HG03025 (cell line): Measurements from ENCODE around the gene ZFYVE1.
"Not testable (repeated sequence)": the region's sequence is repeated elsewhere in the genome, so short reads cannot be mapped to it uniquely, and the experiment has no call there.

Source experiments
- ATAC-seq: cut with Tn5 transposase; IDR thresholded peaks from one replicate; pipeline ENCODE4 v1.9.1; 2021; ENCODE audit warnings: mild to moderate bottlenecking, moderate library complexity; ENCODE audit not compliant: unreplicated experiment, low FRiP score

The ZFYVE1 gene

GRCh38 chr14:72962336-72962754, 64.6 kb downstream of the ZFYVE1 start:
- ATAC-seq: not testable (repeated sequence)

GRCh38 chr14:72961579-72962335, 65.1 kb downstream of the ZFYVE1 start:
- ATAC-seq: no peak

GRCh38 chr14:72961016-72961415, 65.9 kb downstream of the ZFYVE1 start:
- ATAC-seq: not testable (repeated sequence)

DNA sequence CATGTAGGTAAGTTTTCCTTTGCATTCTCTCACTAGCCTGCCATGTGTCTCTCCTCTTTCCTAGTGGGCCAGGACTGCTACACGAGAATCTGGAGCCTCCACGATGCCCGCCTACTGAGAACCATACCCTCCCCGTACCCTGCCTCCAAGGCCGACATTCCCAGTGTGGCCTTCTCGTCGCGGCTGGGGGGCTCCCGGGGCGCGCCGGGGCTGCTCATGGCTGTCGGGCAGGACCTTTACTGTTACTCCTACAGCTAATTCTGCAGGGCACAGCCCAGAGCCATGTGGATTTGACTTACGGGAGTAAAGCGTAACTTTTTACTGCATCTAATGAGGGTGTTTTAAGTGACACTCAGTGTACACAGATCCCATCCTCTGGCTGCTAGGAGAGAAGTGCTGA, 68.4 kb downstream of the ZFYVE1 start:
- ATAC-seq: no peak

DNA sequence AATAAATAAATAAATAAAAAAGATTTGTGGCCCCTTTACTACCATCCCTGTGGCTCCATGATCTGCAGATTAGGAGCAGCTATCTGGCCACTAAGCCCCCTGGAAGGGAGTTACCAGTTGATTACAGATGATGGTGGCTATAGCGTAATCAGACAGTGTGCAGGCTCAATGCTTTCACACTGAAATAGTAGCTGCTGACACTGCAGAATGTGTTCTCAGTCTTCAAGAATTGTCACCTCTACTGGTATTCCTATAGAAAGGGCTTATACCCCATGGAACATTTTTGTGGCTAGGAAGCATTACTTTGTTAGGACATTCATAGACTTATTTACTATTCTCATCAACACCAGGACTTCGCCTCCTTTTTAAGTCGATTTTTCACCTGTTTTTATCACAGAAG, 69.7 kb downstream of the ZFYVE1 start:
- ATAC-seq: no peak

DNA sequence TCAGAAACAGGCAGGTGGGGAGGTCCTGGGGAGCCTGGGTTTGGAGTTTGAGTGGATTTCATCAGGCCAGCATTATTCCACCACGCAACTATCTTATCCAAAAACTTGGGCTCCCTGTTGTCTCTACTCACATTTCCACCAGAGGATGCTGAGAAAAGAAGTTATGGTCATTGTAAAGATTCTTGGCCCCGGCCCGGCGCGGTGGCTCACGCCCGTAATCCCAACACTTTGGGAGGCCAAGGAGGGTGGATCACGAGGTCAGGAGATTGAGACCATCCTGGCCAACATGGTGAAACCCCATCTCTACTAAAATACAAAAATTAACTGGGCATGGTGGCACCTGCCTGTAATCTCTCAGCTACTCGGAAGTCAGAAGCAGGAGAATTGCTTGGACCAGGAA, 70.2 kb downstream of the ZFYVE1 start:
- not testable (repeated sequence) for ATAC-seq

DNA sequence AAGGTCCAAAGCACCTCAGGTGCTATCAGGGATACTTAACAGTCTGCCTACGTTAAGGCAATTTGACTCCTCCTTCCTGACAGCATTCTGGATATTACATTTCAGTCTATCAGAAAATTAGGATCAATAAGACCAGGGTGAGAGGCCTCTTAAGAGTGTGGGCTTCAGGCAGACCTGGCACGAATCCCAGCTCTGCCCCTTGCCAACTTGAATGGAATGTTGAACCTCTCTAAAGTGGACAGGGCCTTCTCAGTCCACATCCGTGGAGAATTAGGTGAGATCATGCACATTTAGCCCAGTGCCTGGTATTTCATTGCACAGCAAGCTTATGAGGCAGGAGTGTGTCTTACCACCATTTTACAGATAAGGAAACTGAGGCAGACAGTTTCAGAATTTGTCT, 74.7 kb downstream of the ZFYVE1 start:
- no peak for ATAC-seq

DNA sequence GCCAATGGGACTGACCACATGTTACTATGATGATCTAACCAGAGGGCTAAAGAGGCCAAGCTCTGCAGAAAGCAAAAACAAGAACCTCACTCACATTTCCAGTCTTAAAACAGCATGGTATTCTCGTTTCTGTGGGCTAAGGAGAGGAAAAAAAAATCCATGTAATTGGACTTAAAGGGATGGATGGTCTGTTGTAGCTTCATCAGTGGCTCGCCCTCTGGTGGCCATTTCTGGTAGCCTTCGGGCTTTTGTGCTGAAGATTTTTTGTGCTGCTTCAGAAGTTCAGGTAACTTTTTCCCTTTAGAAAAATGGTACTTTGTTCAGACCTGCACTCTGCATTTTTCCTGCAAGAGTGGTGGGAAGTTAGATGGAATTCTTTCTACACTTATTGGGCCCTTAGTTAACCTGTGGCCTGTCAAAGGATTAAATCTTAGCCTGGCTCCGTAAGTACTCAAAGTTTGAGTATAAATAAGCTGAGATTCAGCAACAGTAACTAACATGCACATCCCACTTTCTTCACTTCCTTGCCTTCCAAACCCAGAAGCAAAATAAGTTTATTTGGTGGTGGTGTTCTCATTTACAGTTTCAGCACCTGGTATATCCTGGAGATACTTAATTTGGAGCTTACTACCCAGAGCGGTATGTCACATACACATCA, 78.3 kb downstream of the ZFYVE1 start:
- ATAC-seq: no peak

DNA sequence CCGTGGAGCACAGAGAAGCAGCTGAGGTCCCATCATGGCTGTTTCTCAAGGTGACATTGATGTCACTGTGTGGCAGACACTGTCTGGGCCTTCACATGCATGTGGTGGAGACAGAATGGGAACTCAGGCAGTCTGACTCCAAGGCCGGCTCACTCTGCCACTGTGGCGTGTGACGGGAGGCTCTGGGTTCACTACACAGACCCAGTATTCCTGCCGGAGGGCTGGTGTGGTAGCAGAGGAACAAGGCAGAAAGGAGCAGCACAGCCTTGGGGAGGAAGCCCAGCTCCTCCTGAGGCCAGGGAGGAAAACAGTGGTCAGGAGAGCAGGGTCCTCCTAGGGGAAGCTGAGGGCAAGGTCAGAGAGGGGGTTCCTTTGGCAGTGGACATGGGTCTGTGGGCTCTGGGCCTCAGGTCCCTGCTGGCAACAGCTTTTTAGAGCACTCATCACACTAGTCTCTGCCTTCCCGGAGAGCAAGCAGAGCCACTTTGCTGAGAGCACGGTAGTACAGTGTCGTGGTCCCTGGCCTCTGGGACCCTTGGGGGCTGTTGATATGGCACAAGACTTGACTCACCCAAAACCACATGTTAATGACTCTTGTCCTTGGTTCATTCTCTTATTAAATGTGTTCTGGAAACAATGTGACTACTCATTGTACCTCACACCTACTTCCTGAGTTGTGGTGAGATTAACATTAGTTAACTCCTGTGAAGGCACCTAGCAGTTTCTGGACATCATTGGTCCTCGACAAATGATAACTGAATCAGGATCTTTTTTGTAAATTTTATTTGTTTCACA, 79.3 kb downstream of the ZFYVE1 start:
- ATAC-seq: no peak

DNA sequence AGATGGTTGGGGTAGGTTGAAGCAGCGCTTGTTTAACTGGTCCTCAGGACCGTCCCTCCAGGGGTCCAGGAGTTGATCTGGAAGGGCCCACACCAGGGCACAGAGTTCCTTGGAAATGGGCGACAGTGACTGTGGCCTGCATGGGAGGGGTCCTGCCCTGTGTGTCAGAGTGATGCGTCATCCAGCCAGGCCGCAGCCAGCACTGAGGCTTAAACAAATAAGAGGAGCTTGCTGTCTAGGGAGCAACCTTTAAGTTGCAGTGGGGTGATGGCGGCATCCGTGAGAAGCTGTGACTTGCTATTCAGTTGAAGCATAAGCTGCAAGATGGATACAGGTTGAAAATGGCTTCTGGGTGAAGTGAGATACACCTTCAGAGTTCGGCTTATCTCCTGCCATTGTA, 80.4 kb downstream of the ZFYVE1 start:
- ATAC-seq: no peak

GRCh38 chr14:72945356-72946027, 81.4 kb downstream of the ZFYVE1 start:
- no peak for ATAC-seq

DNA sequence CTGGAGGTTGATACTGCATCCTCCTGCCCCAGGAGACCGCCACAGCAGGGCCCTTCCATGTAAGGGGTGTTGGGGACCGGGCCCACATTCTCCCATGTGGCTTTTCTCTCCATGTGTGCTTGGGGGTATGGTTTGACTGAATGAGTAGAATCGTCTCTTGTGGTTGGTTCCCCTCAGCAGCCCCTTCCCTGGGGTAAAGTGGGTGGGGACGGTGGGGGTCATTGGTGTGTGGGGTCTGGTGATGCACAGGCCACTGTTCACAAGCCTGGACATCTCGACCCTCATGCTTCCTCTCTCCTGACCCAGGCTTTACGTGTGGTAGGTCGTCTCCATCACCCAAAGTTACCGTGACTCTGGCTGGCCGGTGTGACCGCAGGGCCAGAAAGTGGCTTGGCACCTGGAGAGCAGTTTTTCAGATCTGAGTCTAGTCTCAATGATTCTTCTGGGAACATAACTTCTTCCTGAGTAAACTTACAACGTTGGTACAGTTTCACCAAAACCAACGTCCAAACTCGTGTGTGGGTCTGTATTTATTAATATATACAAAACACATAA, 83.0 kb downstream of the ZFYVE1 start:
- no peak for ATAC-seq

DNA sequence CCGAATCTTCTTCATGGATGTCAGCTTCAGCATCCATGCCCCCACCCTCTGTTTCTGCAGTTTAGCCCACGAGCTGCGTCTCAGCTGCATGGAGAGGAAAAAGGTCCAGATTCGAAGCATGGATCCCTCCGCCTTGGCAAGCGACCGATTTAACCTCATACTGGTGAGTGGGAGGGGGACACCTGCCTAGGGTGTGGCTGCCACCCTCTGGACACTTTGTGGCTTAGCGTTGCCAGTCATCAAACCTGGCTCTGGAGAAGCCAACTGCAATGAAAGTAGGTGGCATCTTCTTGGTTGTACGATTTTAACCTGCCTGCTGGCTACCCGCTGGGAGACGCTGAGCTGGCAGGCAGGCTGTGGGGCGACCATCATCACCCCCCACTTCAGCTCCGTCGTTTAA, 84.0 kb downstream of the ZFYVE1 start:
- ATAC-seq: no peak

DNA sequence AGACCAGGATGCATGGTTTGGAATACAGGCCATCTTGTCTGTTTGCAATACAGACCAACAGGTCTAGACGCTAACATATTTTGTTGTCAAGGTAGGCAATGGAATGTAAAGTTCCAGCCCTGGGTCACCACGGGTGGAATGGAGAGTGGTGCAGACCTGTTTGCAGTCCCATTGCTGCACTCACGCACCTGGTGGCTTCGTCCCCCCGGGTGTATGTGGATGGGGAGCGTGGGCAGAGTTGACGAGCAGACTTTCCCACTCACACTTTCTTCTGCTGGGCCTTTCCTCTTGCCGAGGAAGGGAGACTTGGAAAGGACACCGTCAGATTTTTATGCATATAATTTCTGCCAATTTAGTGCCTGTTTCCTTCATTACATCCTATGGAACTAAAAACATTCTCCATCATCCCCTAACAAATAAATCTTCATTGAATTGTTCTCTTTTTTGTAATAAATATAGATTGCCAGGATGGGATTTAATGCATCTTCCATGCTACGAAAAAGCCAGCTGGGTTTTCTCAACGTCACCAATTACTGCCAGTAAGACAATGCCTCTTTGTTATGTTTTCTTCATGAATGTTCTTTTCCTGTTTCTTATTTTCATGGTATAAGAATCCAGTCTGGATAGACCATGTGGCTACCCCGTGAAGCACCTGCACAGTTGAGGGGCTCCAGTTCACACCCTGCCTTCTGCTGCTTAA, 85.5 kb downstream of the ZFYVE1 start:
- no peak for ATAC-seq

GRCh38 chr14:72939630-72940029, 87.3 kb downstream of the ZFYVE1 start:
- ATAC-seq: no peak

- no peak for ATAC-seq
These were observed 94.0 kb downstream of the ZFYVE1 start for GRCh38 chr14:72932893-72933292.

DNA sequence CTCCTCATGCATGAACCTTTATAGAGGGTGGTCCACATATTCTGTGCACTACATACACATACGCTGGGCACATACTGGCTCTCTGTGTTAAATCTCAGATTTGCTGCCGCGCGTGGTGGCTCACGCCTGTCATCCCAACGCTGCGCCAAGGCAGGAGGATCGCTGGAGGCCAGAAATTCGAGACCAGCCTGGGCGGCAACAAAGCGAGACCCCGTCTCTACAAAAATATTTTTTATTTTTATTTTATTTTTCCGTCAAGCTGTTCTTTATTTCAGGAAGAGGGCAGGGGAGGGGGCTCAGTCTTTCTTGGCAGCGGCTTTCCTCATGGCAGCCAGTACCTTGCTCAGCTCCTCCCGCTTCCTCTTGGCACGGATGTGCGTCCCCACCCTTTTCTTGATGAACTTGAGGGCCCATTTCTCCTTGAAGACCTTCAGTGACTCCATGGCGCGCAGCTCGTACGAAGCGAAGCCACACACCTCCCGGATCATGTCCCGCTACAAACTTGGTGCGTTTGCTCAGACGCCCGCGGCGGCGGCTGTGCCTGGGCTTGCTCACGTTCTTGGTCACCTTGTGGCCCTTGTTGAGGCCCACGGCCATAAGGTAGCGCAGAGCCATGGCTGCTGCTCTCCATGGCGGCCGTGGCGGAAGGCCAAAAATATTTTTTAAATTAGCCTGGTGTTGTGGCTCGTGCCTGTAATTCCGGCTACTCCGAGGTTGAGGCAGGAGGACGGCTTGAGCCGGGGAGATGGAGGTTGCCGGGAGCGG, 97.4 kb downstream of the ZFYVE1 start:
- ATAC-seq: no peak

DNA sequence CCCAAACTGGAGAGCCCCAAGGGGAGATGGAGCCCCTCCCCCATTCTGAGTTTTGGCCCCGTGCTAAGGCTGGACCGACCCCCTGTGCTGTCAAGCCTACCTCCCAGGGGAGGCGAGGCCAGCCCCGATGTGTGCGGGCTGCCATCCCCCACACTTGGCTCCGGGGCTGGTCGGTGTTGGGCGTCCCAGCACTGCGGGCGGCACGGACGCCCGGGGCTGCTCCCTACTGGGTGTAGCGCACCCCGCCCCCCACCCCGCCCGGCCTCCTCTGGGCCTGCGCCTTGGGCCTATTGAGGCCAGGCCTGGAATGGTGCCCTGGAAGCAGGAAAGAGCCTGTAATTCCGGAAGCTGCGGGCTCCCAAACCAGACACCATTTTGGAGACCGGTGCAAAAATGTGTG, 98.0 kb downstream of the ZFYVE1 start:
- no peak for ATAC-seq
